Suppressor macrophage treated with lipopolysaccharide for 1 hour (primary cell): ENCODE results near the gene ZBTB17.
"Not testable (repeated sequence)": the region's sequence is repeated elsewhere in the genome, so short reads cannot be mapped to it uniquely, and the experiment has no call there.

Experiments
- DNase-seq, 3 donors: peaks; one replicate each; pipeline ENCODE4 v3.0.0-alpha.2; 2020 to 2022

Gene ZBTB17

DNA sequence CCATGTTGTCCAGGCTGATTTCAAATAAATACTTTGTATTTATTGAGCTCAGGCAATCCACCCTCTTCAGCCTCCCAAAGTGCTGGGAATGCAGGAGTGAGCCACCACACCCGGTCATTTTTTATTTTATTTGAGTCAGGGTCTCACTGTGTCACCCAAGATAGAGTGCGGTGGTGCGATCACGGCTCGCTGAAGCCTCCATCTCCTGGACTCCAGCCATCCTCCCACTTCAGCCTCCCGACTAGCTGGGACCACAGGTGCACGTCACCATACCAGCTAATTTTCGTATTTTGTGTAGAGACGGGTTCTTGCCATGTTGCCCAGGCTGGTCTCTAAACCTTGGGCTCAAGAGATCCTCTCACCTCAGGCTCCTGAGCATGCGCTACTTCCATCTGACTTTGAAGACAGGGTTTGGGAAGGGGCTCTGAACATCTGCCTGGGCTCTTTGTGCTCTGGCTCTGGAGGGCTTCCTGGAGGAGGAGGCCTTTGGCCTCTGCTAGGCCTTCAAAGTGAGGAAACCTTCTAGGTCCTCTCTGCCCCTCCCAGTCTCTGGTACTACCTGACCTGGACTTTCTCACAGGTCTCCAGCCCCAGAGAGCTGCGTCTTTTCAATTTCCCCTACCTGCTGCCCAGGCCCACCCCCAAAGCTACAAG is 36.2 kb upstream of the ZBTB17 start:
- DNase-seq = no peak

DNA sequence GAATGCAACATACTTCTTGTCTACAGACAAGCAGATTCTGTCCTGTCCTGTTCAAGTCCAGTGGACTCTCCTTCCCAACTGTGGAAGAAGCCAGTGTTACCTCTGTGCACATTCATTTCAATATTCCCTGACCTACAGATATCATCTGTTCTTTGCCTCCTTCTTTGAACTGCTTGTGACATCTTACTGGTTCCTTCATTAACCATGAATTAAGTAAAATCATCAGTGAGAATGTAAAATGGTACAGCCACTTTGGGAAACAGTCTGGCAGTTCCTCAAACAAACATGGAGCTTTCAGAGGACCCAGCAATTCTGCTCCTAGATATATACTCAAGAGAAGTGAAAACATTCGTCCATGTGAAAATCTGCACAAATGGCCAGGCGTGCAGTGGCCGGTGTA is 34.9 kb upstream of the ZBTB17 start:
- DNase-seq = no peak

DNA sequence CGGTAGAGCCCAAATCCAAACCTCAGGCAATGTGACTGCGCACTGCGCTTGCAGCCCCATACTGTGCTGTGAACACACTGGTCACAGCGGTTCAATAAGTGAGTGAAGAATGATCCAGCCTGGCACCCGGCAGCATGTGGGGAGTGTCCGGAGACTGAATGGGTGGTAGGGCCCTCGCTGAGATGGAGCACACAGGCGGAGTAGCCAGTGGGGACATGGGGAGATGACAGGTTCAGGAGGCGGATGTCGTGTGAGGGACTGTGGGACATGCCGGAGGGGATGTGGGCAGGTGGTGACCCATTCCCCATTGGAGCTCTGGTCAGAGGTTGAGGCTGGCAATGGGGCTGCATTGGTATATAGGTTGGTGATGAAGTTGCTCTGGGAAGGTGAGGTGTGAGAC is 33.8 kb upstream of the ZBTB17 start:
- DNase-seq = no peak

DNA sequence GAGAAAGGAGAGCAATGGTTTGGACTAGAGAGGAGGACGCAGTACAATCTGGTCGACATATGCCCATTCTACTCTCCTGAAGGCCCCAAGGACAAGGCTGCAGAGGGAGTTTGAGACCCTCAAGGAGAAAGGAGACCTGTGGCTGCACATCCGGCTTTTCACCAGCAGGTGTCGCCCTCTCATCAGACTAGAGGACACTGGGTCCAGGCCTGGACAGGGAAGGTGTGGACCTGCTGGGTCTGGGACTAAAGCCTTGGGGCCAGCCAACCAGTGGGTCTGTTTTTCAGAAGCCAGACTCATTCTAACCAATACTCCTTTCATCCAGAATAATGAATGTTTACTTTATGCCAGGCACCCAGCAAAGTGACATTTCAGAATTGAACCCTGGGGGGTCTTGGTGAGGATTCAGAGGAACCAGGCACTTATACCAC is 33.1 kb upstream of the ZBTB17 start:
- peak; percentile 80 to 86 (median 84) for DNase-seq

DNA sequence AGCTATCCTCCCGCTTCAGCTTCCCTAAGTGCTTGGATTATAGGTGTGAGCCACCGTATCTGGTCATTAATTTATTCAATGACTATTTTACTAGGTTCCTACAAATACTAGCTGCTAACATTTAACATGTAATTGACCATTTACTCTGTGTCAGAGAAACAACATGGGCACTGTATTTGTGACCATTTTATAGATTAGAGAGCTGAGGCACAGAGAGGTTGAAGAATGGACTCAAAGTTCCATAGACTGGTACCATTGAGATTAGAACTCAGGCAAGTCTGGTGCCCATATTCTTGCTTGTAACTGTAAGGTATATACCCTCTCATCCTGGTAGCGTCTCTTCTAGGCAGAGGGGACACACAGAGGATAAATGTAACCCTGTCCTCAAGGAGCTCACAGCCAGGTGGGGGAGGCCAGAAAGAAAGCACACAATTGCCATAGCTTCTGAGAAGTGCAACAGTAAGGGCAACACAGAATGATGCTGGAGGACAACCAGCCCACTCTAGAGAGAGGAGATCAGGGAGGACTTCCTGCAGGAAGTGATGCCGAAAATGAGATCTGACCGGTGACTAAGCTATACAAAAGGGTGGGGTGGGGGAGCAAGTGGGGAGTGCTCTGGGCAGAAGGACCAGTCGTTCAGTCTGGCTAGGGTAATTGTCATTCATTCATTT is 31.9 kb upstream of the ZBTB17 start:
- no peak for DNase-seq

DNA sequence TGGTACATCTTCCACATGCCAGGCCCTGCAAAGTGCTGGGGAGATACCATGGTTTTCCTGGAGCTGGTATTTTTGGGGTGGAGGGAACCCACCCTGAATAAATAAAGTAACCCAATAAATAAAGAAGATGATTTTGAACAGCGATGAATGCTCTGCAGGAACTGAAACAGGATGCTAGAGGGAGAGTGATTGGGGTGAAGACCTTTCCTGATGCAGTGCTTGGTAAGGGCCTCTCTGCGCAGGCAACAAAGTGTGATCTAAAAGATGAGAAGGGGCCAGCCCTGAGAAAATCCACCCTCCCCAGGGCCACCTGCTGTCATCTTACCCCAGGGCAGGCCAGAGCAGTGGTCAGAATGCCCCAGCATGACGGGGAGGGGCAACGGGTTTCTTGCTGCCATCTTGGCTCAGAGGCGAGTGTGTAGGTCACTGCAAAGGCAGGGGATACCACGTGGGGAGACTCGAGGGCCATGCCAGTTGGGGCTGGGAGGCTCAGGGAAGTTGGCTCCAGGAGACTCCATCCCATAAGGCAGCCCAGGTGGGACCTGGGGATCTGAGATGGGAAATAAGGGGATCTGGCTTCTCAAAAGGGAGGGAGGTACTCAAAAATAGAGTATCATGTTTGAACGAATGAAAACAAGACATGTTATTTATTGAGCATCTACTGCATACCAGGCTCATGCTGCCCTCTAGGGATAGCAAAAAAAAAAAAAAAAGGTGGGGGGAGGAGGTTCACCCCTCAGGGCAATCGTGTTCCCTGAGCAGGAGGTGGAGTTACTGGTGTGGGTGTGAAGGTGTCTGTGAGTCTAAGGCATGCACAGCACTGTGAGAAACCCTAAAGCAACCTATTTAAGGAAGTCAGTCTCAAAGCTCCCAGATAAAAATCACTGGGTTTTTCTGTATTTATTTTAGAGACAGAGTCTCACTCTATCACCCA is 30.9 kb upstream of the ZBTB17 start:
- DNase-seq = peak in 1 of 3 donors; percentile 28

DNA sequence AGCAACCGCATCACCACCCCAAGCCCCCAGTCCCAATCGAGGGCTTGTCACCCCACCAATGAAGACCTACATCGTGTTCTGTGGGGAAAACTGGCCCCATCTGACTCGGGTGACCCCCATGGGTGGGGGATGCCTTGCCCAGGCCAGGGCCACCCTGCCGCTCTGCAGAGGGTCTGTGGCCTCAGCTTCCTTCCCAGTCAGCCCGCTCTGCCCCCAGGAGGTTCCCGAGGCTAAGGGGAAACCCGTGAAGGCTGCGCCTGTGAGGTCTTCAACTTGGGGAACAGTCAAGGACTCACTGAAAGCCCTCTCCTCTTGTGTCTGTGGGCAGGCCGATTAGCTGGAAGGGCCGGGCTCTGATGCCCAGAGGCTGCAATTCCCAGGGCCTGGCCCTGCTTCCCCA is 30.1 kb upstream of the ZBTB17 start:
- DNase-seq = no peak

DNA sequence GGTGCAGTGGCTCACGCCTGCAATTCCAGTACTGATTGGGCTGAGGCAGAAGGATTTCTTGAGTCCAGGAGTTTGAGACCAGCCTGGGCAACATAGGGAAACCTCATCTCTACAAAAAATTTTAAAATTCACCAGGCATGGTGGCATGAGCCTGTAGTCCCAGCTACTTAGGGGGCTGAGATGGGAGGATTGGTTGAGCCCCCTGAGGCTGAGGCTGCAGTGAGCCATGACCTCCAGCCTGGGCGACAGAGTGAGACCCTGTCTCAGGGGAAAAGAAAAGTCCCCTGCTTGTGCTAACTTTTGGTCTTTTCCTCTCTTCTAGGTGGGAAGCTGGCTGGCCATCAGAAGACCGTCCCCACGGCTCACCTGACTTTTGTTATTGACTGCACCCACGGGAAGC is 29.7 kb upstream of the ZBTB17 start:
- DNase-seq = no peak

DNA sequence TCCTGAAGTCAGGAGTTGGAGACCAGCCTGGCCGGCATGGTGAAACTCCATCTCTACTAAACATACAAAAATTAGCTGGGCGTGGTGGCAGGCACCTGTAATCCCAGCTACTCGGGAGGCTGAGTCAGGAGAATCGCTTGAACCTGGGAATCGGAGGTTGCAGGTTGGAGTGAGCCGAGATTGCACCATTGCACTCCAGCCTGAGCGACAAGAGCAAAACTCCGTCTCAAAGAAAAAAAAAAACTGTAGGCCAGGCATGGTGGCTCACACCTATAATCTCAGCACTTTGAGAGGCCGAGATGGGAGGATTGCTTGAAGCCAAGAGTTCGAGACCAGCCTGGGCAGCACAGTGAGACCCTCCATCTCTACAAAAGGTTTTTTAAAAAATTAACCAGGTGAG is 25.4 kb upstream of the ZBTB17 start:
- not testable (repeated sequence) for DNase-seq

DNA sequence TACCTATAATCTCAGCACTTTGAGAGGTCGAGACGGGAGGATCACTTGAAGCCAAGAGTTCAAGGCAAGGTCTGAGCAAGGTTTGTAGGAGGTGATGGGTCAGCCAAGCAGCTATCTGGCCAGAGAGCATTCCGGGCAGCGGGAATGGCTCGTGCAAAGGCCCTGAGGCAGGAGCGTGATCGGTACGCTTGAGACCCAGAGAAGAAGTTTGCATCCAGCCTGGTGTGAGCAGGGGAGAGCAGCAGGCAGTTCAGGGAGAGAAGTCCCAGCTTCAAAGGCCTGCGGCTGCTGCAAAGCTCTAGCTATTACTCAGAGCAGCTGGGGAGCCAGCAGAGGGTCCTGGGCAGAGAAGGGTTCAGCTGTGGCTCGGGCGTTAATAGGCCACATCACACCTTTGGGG is 23.0 kb upstream of the ZBTB17 start:
- DNase-seq = no peak

DNA sequence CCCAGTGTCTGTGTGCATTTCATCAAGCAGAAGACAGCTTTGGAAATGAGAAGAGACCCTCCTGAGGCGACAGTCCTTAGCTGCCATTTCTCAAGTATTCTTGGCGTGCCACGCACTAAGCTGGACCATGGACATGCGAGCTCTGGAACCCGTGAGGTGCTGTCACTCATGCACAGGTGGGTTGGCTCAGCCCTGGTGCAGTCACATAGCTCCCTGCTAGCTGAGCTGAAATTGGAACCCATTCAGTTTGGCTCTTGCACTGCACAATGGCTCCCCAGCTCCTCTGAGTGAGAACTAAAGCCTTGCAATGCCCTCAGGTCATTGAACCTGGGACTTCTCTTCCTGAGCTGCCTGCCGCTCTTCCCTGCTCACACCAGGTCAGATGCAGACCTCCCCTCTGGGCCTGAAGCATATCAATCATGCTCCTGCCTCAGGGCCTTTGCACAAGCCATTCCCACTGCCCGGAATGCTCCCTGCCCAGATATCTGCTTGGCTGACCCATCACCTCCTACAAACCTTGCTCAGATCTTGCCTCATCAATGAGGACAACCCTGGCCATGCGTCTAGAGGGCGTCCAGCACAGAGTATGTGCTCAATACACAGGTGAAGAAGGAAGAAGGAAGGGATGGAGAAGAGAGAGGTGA is 21.9 kb upstream of the ZBTB17 start:
- no peak for DNase-seq

DNA sequence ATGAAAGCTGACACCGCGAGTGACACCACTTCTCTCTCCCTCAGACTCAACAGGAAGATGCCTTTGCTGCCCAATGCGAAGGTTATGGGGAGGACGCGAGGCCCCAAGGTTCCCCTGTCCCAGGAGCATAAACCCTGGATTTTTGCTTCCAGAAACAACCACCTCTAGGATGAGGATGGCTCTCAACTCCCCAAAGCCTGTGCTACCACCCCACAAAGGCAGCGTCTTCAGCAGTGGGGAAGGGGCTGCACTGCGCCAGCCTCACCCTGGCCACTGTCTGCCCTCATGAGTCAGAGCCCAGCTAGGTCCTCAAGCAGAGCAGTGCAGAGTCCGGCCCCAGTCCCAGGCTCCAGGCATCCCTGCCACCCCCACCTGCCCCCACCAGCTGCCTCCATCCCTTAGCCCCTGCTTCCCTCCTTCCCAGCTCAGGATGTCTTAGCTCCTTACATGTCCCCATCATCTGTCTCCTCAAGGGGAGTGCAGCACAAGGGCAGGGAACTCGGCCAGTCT is 21.2 kb upstream of the ZBTB17 start:
- no peak for DNase-seq

DNA sequence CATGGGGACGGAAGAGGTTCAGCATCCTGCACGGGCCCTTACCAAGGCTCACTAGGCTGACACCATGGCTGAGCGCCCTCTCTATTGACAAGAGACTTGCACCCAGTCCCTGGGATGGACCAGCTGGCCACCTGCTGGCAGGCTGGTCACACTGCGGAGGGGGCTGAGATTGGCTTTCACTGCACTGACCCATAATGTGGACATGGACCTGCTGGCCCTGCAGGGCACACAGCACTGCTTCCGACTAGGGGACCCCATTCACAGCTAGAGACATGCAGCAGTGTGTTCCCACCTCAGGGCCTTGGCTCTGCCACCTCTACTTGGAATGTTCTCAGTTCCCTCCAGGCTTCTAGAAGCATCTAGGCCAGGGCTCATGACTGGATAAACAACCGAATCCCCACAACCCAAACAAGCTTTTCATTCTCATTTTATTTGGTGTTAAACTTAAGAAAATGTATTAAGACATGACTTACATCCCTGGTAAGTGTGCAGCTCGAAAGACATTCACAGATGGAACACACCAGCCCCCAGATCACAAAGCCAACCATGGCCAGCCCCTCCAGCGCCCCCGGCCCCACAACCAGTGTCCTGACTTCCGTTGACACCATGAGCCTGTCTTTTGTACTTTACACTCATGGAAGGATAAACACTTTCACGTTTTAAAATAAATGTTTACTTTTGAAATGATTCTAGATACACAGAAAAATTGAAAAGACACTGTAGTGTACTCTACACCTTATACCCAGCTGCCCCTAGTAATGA is 18.9 kb upstream of the ZBTB17 start:
- peak; percentile 80 to 88 (median 85) for DNase-seq

DNA sequence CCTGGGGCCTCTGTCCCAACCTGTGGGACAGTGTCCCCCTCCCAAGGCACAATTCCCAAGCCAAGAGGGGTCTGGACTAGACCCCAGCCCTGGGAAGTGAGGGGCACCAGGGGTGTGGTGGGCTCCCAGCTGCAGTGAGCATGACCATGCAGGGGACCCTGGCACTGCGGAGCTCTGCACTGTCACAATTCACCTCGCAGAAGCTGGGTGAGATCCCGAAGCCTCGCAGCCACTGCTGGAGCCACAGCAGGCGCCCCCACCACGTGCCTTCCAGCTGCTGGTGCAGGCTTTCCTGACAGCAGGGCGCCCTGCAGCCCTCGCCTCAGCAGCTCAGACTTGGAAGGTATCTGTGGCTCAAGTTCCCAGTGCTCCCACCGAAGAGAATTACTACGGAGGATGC is 18.2 kb upstream of the ZBTB17 start:
- no peak for DNase-seq

DNA sequence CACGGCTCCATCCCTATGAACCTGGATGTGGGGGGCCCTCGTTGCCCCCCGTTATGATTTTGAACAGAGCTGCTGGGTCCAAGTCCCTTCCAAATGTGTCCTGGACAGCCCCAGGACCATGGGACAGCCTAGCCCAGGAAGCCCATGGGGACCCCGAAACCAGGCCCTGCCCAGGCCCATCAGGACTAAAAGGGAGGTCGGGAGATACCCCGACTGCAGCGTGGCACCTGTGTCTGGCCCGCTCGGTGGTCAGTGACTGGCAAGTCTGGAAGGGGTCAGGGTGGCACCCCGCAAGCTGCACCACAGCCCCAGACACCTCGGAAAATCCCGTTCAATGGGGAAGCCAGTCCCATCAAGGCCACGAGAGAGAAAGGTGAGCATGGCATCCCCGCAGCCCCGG is 17.8 kb upstream of the ZBTB17 start:
- no peak for DNase-seq

DNA sequence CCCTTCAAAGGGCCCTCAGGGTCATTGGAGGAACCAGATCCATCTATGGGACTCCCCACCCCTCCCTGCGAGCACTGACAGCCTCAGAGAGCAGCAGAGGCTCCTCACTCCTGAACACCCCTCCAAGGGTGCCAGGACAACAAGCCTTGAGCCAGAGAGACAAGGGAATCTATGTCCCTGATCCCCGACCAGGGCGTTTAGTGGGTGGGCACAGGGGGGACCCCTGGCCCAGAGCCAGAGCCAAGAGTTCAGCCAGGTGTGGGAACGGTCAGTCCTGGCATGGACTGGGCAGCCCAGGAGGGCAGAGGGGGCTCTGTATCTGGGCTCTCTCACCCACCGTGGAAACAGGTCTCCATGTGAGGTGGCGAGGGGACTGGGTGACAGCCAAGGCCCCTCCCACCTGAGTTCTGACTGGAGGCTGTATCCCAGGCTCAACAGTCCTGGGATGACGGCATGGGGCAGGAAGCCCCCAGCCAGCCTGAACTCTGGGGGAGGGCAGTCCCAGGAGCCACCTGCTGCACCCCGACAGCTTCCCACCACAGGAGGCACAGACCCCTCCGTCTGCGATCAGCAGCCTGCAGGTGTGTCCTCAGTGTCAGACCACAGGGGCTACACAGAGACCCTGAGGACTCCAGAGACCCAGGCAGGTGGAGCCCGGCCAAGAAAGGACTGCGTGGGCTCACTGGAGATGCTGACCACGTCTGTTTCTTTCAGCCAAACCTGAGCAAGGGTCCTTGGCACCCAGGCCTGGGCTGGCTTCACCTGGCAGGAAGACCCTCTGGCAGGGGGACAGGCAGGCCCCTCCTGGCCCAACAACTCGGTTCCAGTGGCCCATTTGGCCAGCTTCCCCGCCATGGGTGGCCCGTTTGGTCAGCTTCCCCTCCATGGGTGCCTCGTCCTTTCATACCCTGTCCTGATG is 16.9 kb upstream of the ZBTB17 start:
- DNase-seq = no peak

DNA sequence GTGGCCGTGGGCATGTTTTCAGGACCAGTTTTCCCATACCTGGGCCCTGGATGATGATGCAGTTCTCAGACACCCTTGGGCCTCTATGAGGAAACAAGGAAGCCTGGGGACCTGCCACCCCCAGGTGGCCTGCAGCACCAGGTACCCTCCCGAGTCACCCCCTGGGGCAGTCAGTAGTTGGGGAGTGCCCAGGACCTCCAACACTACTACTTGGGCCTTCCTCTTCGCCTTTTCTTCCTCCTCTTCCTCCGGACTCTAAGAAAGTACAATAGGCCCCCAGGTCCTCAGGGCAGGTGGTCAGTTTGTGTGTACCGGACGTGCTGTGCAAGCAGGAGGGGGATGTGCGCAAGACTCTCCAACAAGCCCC is 16.3 kb upstream of the ZBTB17 start:
- DNase-seq = no peak

DNA sequence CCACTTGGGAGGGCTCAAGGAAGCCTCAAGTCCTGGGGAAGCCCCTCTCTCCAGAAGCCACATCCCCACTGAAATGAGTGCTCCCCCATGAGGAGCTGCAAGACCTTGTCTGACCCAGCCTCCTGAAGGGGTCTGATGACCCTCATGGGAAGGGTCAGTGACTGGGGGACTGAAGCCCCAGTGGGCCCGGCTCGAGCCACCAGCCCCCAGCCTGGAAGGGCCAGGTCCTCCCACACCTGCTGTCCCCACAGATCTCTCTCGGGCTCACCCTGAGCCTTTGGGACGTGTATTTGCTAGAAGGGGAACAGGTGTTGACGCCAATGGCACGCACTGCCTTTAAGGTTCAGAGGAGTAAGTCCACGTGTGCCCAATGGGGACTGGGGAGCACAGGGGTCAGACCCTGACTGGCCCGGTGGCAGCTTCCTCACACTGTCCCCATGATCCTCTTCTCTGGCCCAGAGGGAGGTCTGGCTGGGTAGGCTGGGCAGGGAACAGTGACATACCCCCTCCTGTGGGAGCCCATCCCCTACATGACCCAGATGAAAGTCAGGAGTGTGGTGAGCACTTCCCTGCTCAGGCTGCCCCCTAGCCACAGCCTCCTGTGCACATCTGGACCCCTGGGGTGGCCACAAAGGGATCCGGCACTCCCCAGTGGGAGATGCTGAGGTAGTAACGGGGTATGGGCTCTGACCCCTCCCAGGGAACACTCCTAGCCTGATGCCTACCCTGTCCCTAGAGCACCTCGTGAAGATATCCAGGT is 15.7 kb upstream of the ZBTB17 start:
- no peak for DNase-seq

DNA sequence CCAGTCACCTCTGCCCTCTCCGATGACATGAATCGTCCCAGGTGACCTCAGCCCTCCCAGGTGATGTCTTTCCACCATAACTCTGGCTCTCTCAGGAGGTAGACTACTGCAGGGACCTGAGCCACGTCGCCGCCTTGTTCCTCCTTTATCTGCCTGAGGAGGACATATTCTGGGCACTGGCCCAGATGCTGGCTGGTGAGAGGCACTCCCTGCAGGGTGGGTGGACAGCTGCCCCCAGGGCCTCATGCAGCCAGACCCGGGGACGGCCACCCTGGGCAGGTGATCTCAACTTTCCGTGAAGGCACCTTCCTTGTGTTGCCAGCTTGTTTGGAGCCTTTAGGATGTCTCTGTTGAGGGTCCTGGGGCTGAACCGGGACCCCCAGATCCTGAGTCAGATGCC is 13.9 kb upstream of the ZBTB17 start:
- no peak for DNase-seq
